Placental pericyte (primary cell): ENCODE data around the gene SCRT2. TPM values are rescaled to one million over a fixed set of nuclear protein-coding genes. Genes with fewer than 3 reads are reported as not detected.

Source experiments
- total RNA-seq: library from RNA; depleted of rRNA; stranded (reverse); fragments of >200 nt; gene quantifications from 2 replicates; pipeline ENCODE4 v1.2.3, GENCODE V29; 2012

SCRT2 gene
- not detected in 2 replicates for total RNA-seq

DNA sequence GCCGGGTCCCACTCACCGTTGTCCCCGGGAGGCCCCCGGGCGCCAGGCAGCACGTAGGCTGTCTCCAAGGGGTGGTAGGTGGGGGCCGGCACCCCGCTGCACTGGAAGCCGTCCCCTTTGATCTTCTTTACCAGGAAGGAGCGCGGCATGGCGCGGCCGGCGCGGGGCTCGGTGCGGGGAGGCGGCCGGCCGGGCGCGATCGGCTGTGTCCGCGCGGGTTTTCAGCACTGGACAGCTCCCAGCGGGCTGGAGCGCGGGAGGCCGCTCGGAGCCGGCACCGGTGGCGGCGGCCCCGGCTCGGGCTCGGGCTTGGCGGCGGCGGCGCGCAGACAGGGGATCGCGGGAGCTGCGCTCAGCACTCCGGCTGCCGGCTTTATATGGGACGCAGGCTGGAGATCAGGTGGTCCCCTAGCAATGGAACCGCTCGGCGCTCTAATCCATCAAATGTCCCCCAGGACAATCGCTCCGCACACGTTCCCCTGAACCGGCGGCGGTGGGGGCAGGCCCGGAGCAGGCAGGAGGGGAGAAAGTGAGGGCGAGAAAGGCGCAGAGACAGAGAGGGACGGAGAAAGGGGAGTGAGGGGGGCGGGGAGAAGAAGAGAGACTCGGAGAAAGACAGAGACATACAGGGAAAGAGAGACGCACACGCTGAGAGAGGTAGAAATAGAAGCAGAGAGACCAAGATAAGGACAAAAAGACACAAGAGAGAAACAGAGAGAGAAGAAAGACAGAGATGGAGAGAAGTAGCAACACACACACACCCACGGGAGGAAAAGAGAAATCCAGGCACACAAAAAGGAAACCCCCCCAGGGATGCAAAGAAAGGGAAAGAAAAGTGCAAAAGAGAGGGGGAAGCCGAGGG lies at the start of gene SCRT2:
Gene SCRT2 (minus strand): TSS at position 350 of the 862 bp plus-strand sequence. CDS start 201 bp downstream, at position 149.

DNA sequence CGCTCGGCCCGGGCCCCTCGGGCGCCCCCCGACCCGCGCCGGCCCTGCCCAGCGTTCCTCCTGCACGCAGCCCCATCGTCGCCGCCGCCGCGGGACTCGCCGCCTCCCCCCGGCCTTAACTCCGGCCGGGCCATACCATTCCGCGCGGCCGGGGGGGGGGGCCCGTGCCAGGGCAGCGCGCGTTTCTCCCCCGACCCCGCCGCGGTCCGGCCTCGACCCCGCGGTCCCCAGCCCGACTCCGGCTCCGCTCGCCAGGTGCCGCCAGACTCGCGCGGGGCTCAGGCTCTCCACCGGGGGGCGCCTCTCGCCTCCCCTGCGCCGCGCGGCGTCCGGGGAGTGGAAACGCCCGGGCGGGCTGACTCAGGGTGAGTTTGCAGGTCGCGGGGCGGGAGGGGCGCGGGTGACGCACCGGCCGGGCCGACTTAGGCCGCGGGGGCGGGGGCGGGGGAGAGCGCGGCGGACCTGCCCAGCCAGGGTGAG lies 22.5 kb downstream of the SCRT2 start, which contains the start of gene SRXN1:
Gene SRXN1 (minus strand): TSS at position 91 of the 480 bp plus-strand sequence. CDS start 15 bp downstream, at position 76.

Other genes with a start within 250 kb of the SCRT2 start
- gene TBC1D20, start 213.3 kb downstream of the SCRT2 start, total RNA-seq, result 52.0 and 63.9 TPM in 2 replicates
- gene CSNK2A1, start 132.0 kb downstream of the SCRT2 start, total RNA-seq, result 111 and 156 TPM in 2 replicates
- not detected in 2 replicates for gene TCF15, start 65.5 kb downstream of the SCRT2 start, total RNA-seq
- gene SRXN1, start 22.6 kb downstream of the SCRT2 start, total RNA-seq, result 47.9 and 75.0 TPM in 2 replicates
- not detected in 2 replicates for gene SLC52A3, start 92.7 kb upstream of the SCRT2 start, total RNA-seq
- 1.5 and 7.2 TPM in 2 replicates for gene FAM110A, start 157.9 kb upstream of the SCRT2 start, total RNA-seq
- gene ANGPT4, start 240.5 kb upstream of the SCRT2 start, total RNA-seq, result not detected in 2 replicates